ENCODE results near the gene ELK1.
"Not testable (repeated sequence)": the region's sequence is repeated elsewhere in the genome, so short reads cannot be mapped to it uniquely, and the experiment has no call there.

The ELK1 gene

GRCh38 chrX:47650164-47651042 lies at the start of gene ELK1:
Gene ELK1, minus strand, starts transcription at chrX:47650563. Its CDS starts 9,122 bp downstream, at chrX:47641441.
- DNase-seq: peak; percentile 94

- DNase-seq: no peak
Measured at GRCh38 chrX:47697181-47697580, 46.8 kb upstream of the ELK1 start.

GRCh38 chrX:47690175-47690574 lies 39.8 kb upstream of the ELK1 start:
- DNase-seq: no peak

GRCh38 chrX:47687263-47687662 lies 36.9 kb upstream of the ELK1 start:
- no peak for DNase-seq

- no peak for DNase-seq
Measured at GRCh38 chrX:47683829-47684205, 33.5 kb upstream of the ELK1 start.

GRCh38 chrX:47683184-47683828 lies 32.9 kb upstream of the ELK1 start:
- DNase-seq: no peak

GRCh38 chrX:47675959-47676859 lies 25.8 kb upstream of the ELK1 start:
- DNase-seq: not testable (repeated sequence)

- no peak for DNase-seq
Measured at GRCh38 chrX:47674776-47675175, 24.4 kb upstream of the ELK1 start.

GRCh38 chrX:47665797-47666196 lies 15.4 kb upstream of the ELK1 start:
- not testable (repeated sequence) for DNase-seq

- no peak for DNase-seq
Measured at GRCh38 chrX:47664737-47665136, 14.4 kb upstream of the ELK1 start.

- DNase-seq: no peak
Measured at GRCh38 chrX:47662144-47662657, 11.8 kb upstream of the ELK1 start.

GRCh38 chrX:47661539-47661938 lies 11.2 kb upstream of the ELK1 start:
- no peak for DNase-seq

- no peak for DNase-seq
Measured at GRCh38 chrX:47659421-47659726, 9.0 kb upstream of the ELK1 start.

- peak; percentile 89 for DNase-seq
Measured at GRCh38 chrX:47658684-47659420, 8.5 kb upstream of the ELK1 start, which contains the start of gene UXT. Gene UXT, minus strand, starts transcription at chrX:47659180. Its CDS starts 253 bp downstream, at chrX:47658927.

GRCh38 chrX:47658301-47658683 lies 7.9 kb upstream of the ELK1 start:
- no peak for DNase-seq

- peak; percentile 59 for DNase-seq
Measured at GRCh38 chrX:47651043-47651905, 911 bp upstream of the ELK1 start.

- DNase-seq: no peak
Measured at GRCh38 chrX:47649781-47650163, 591 bp downstream of the ELK1 start.

- no peak for DNase-seq
Measured at GRCh38 chrX:47649271-47649670, 1.1 kb downstream of the ELK1 start.

- no peak for DNase-seq
Measured at GRCh38 chrX:47648376-47648775, 2.0 kb downstream of the ELK1 start.

GRCh38 chrX:47646636-47647035 lies 3.7 kb downstream of the ELK1 start:
- DNase-seq: no peak

- DNase-seq: no peak
Measured at GRCh38 chrX:47645530-47645929, 4.8 kb downstream of the ELK1 start.

Data from NCI-H1105 treated with DMSO at 0.1 percent for 48 hours (cell line).